PC-9 (cell line): ENCODE results near the gene A2ML1. TPM values are rescaled to one million over a fixed set of nuclear protein-coding genes. Genes with fewer than 3 reads are reported as not detected.
A peak's percentile ranks its signal among the peaks of the same experiment; 100 is the strongest.
"Not testable (repeated sequence)": the region's sequence is repeated elsewhere in the genome, so short reads cannot be mapped to it uniquely, and the experiment has no call there.

Experiments used
- BruUV-seq: library from RNA; stranded (reverse); fragments of 400-500 nt; replicated peaks from 2 replicates; lab custom pipeline; 2021; lab: Mats Ljungman, UMichigan
- CTCF ChIA-PET: fragments of 300-600 bp; sonication (Branson Sonifier 250); formaldehyde crosslinking; loops from one replicate; lab custom pipeline; 2022; ENCODE audit warnings: antibody characterized with exemption; lab: Charles Lee
- POLR2A ChIA-PET: fragments of 300-600 bp; sonication (Branson Sonifier 250); formaldehyde crosslinking; loops from one replicate; lab custom pipeline; 2022; ENCODE audit warnings: antibody characterized with exemption; ENCODE audit not compliant: unreplicated experiment; lab: Charles Lee
- DNase-seq, 2 experiments: peaks; one replicate each; pipeline versions ENCODE4 v3.0.0 to v3.0.0-alpha.2; 2015 to 2022; ENCODE audit warnings: mixed read lengths in 1 of 2
- H2AFZ ChIP-seq: fragments of 200-600 bp; sonication (generic); 2 replicates; pipeline ENCODE4 v1.8.1; 2017; ENCODE audit warnings: antibody characterized with exemption
- H3F3A ChIP-seq: fragments of 200-600 bp; sonication (generic); 2 replicates; pipeline ENCODE4 v1.8.1; 2017; ENCODE audit warnings: antibody characterized with exemption, mild to moderate bottlenecking, low read depth; ENCODE audit not compliant: insufficient read depth
- H3K27ac ChIP-seq: fragments of 200-600 bp; sonication (generic); 2 replicates; pipeline ENCODE4 v1.6.1; 2016; ENCODE audit warnings: mixed run types
- H3K27me3 ChIP-seq: fragments of 200-600 bp; sonication (generic); 2 replicates; pipeline ENCODE4 v1.6.1; 2016; ENCODE audit warnings: low read depth, mixed run types; ENCODE audit not compliant: insufficient read depth
- H3K36me3 ChIP-seq: fragments of 200-600 bp; sonication (generic); 2 replicates; pipeline ENCODE4 v1.6.1; 2016; ENCODE audit warnings: low read depth, mixed run types
- H3K4me1 ChIP-seq: fragments of 200-600 bp; sonication (generic); replicated peaks from 2 replicates; pipeline ENCODE4 v1.6.1; 2016; ENCODE audit warnings: mixed run types; ENCODE audit not compliant: insufficient read depth
- H3K4me2 ChIP-seq: fragments of 200-600 bp; sonication (generic); 2 replicates; pipeline ENCODE4 v1.6.1; 2017; ENCODE audit warnings: mixed run types
- H3K4me3 ChIP-seq: fragments of 200-600 bp; sonication (generic); 2 replicates; pipeline ENCODE4 v1.6.1; 2016; ENCODE audit warnings: mixed run types
- H3K79me2 ChIP-seq: fragments of 200-600 bp; sonication (generic); 2 replicates; pipeline ENCODE4 v1.6.1; 2017; ENCODE audit warnings: low read depth, mixed run types
- H3K9me2 ChIP-seq: fragments of 200-600 bp; sonication (generic); 2 replicates; pipeline ENCODE4 v1.8.1; 2017; ENCODE audit warnings: mild to moderate bottlenecking; ENCODE audit not compliant: insufficient read depth
- H3K9me3 ChIP-seq: fragments of 200-600 bp; sonication (generic); 2 replicates; pipeline ENCODE4 v1.8.1; 2016; ENCODE audit warnings: low read depth; ENCODE audit not compliant: insufficient read depth
- H4K20me1 ChIP-seq: fragments of 200-600 bp; sonication (generic); 2 replicates; pipeline ENCODE4 v1.8.1; 2017; ENCODE audit not compliant: insufficient read depth
- EZH2 ChIP-seq: fragments of 200-600 bp; sonication (generic); IDR thresholded peaks from 2 replicates; pipeline ENCODE4 v1.8.0; 2017; ENCODE audit warnings: antibody characterized with exemption, low read depth
- intact Hi-C: fragments of 100-400 bp; cut with micrococcal nuclease; formaldehyde crosslinking; loops from one replicate; pipeline ENCODE4 v1.10.0; 2022; ENCODE audit not compliant: unreplicated experiment
- total RNA-seq: library from RNA; stranded (reverse); gene quantifications from 2 replicates; pipeline ENCODE4 v1.2.3, GENCODE V29; 2021
- TF ChIP-seq, protein P1 (sequence below): fragments of 200-600 bp; sonication (generic); conservative IDR thresholded peaks from 2 replicates; pipeline ENCODE4 v1.6.1; 2017; ENCODE audit warnings: mixed run types, antibody characterized with exemption, mild to moderate bottlenecking, moderate library complexity

The A2ML1 gene
- total RNA-seq, 1 experiment from 2014 or later, result 17.3 TPM

- no peaks in the 10 kb centered on the region for H3K9me2 ChIP-seq
- no peak for TF ChIP-seq EZH2
- TF ChIP-seq, protein P1, sequence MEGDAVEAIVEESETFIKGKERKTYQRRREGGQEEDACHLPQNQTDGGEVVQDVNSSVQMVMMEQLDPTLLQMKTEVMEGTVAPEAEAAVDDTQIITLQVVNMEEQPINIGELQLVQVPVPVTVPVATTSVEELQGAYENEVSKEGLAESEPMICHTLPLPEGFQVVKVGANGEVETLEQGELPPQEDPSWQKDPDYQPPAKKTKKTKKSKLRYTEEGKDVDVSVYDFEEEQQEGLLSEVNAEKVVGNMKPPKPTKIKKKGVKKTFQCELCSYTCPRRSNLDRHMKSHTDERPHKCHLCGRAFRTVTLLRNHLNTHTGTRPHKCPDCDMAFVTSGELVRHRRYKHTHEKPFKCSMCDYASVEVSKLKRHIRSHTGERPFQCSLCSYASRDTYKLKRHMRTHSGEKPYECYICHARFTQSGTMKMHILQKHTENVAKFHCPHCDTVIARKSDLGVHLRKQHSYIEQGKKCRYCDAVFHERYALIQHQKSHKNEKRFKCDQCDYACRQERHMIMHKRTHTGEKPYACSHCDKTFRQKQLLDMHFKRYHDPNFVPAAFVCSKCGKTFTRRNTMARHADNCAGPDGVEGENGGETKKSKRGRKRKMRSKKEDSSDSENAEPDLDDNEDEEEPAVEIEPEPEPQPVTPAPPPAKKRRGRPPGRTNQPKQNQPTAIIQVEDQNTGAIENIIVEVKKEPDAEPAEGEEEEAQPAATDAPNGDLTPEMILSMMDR, result no peak
- CTCF ChIA-PET, result interaction anchor here (0.6 to 1.0 kb wide), 5 partner anchors 23 to 538 kb away, joined by 3 to 5 read pairs (median 3); no protein-coding TSS in a partner anchor
- H3K4me2 ChIP-seq, result peak overlapping the region; percentile 93
- H3F3A ChIP-seq, result peaks cover 35% of the 10 kb centered on the region
- H4K20me1 ChIP-seq, result no peaks in the 10 kb centered on the region
- H3K27ac ChIP-seq, result peak overlapping the region; percentile 84
- H3K36me3 ChIP-seq, result no peaks in the 10 kb centered on the region
- H3K4me1 ChIP-seq, result peaks cover 54% of the 10 kb centered on the region
- POLR2A ChIA-PET, result interaction anchor here (0.5 to 0.7 kb wide), 6 partner anchors 14 to 831 kb away, joined by 3 to 7 read pairs (median 5); no protein-coding TSS in a partner anchor
- peaks cover 8% of the 10 kb centered on the region; the same call in 1 of the 2 replicates for H3K79me2 ChIP-seq
- no peaks in the 10 kb centered on the region for H3K27me3 ChIP-seq
- peak in 1 of 2 experiments; percentile 94 for DNase-seq
- intact Hi-C loops, result loop anchor here (10.0 kb wide), 1 partner anchor 87 kb away; the partner anchor contains the start of gene A2ML1
- H3K4me3 ChIP-seq, result 0 out of 2 replicates have a peak overlapping the region, but pooled peaks have one; percentile 1
- BruUV-seq, result no TSS peak
- 0 out of 2 replicates have a peak overlapping the region, but pooled peaks have one; percentile 24 for H2AFZ ChIP-seq
- H3K9me3 ChIP-seq, result no peaks in the 10 kb centered on the region
These were observed 89.3 kb downstream of the A2ML1 start for GRCh38 chr12:8911606-8912268.

GRCh38 chr12:8912914-8913313, 90.5 kb downstream of the A2ML1 start:
- Histone ChIP-seq H3K36me3 (no peaks in the 10 kb centered on the region), H3K4me2 (peak overlapping the region; percentile 93), H3K4me3 (peak overlapping the region; percentile 79; the same call in 1 of the 2 replicates), H3K9me2 (no peaks in the 10 kb centered on the region), H3K4me1 (peaks cover 57% of the 10 kb centered on the region), H4K20me1 (no peaks in the 10 kb centered on the region), H2AFZ (peak overlapping the region; percentile 9; the same call in 1 of the 2 replicates), H3K27me3 (no peaks in the 10 kb centered on the region), H3K27ac (peak overlapping the region; percentile 84), H3F3A (peaks cover 35% of the 10 kb centered on the region), H3K9me3 (no peaks in the 10 kb centered on the region), H3K79me2 (peaks cover 8% of the 10 kb centered on the region; the same call in 1 of the 2 replicates)
- ChIA-PET POLR2A (interaction anchor here (0.6 kb wide), 1 partner anchor 831 kb away, joined by 4 read pairs; the partner anchor contains the start of gene NECAP1), CTCF (interaction anchor here (0.6 kb wide), 1 partner anchor 256 kb away, joined by 8 read pairs; no protein-coding TSS in a partner anchor)
- peak; percentile 85 to 87 for DNase-seq
- BruUV-seq, result no TSS peak
- no peak for TF ChIP-seq EZH2
- TF ChIP-seq, protein P1, result peak; percentile 51; the same call in 1 of the 2 replicates
- intact Hi-C loops, result loop anchor here (1.0 to 10.0 kb wide), 3 partner anchors 36 to 231 kb away; partner anchors contain the start of genes A2ML1 and M6PR

DNA sequence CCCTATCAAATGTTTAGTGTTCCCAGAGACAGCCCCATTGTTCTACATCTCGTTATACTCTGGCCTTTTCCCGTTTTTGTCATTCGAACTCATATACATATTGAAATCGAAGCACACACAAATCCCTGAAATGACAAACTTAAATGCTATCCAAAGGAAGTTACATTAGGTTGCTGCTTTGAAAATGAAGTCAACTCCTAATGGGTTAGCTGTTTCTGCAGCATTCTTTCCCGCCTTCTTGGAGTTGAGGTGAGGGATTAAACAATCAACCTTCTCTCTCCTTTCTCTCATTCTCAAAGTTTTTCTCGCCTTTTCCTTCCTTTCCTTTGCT, 91.2 kb downstream of the A2ML1 start:
- intact Hi-C loops, result loop anchor here (1.0 to 10.0 kb wide), 3 partner anchors 36 to 231 kb away; partner anchors contain the start of genes A2ML1 and M6PR
- POLR2A ChIA-PET, result interaction anchor here (0.7 kb wide), 2 partner anchors 178 to 214 kb away, joined by 3 to 4 read pairs; no protein-coding TSS in a partner anchor
- CTCF ChIA-PET, result no interaction called here

DNA sequence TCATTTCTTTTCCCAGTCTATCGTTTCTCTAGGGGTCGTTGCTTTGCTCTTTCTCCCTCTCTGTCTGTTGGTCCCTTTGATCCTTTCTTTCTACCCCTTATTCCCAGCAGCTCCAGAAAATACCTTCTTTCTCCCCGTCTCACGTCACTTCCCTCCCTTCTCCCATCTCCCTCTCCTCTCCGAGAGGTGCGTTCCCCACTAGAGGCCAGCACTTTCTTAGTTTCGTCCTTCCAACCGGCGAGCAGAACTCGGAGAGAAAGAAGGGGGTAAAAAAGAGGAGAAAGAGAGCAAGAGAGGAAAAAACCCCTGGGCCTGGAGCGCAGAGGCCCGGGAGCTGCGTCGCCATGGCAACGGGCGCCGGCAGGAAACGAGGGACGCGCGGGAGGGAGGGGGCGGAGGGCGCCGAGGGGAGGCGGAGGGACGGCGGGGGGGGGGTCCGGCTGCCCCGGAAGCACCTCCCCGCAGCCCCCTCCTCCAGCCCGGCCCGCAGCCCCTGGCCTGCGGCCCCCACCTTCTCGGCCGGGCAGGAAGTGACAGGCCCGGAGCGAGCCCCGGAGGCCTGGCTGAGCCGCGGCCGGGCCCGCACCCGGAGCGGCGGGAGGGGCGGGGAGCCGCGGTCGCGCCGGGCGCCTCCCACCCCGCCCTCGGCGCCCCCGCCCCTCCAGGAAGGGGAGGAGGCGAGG, 91.8 kb downstream of the A2ML1 start, which contains the start of gene PHC1:
Gene PHC1 (plus strand): TSS at position 477 of the 683 bp plus-strand sequence. CDS start 3,169 bp downstream, outside the sequence.
- not testable (repeated sequence) for H3K79me2 ChIP-seq, H3K9me3 ChIP-seq, H3K9me2 ChIP-seq, H4K20me1 ChIP-seq, H3K27me3 ChIP-seq, H3K36me3 ChIP-seq
- Histone ChIP-seq H2AFZ (peak within 1 kb of the TSS; percentile 97), H3K4me2 (peak within 1 kb of the TSS; percentile 93), H3F3A (peaks cover 35% of the 10 kb centered on the region), H3K4me1 (peaks cover 57% of the 10 kb centered on the region), H3K4me3 (peak within 1 kb of the TSS; percentile 93), H3K27ac (peak within 1 kb of the TSS; percentile 84)
- ChIA-PET POLR2A (interaction anchor here (0.6 to 1.0 kb wide), 6 partner anchors 35 to 214 kb away, joined by 3 to 6 read pairs (median 4); partner anchors contain the start of genes A2ML1 and M6PR), CTCF (interaction anchor here (0.7 to 1.2 kb wide), 3 partner anchors 24 to 257 kb away, joined by 3 to 7 read pairs (median 7); partner anchors contain the start of gene M6PR)
- DNase-seq, result peak; percentile 56 to 86
- TSS peak; percentile 54 for BruUV-seq
- intact Hi-C loops, result loop anchor here (10.0 kb wide), 1 partner anchor 89 kb away; the partner anchor contains the start of gene A2ML1

More for the DNA sequence above, 91.2 kb downstream of the A2ML1 start:
- Histone ChIP-seq H3K27me3 (no peaks in the 10 kb centered on the region), H3K9me3 (no peaks in the 10 kb centered on the region), H3K4me2 (peak overlapping the region; percentile 93), H2AFZ (peak overlapping the region; percentile 92), H3K36me3 (no peaks in the 10 kb centered on the region), H3K27ac (peak overlapping the region; percentile 84), H3K4me3 (peak overlapping the region; percentile 79), H3K9me2 (no peaks in the 10 kb centered on the region), H3K79me2 (peaks cover 8% of the 10 kb centered on the region; the same call in 1 of the 2 replicates), H4K20me1 (no peaks in the 10 kb centered on the region), H3F3A (peaks cover 35% of the 10 kb centered on the region), H3K4me1 (peaks cover 57% of the 10 kb centered on the region)
- no peak for DNase-seq
- TF ChIP-seq, protein P1, result no peak
- TF ChIP-seq EZH2, result no peak
- BruUV-seq, result no TSS peak
